IMR-90 (cell line): Measurements from ENCODE around the gene IGF2BP1. TPM values are rescaled to one million over a fixed set of nuclear protein-coding genes. Genes with fewer than 3 reads are reported as not detected.
A peak's percentile ranks its signal among the peaks of the same experiment; 100 is the strongest.

Experiments
- ATAC-seq: fragments of 200-7000 bp; cut with Tn5 transposase; 2 replicates; pipeline ENCODE4 v1.9.1; 2020; ENCODE audit warnings: low read depth, mild to moderate bottlenecking, moderate library complexity
- BruUV-seq: library from RNA; stranded (reverse); fragments of 400-500 nt; replicated peaks from 2 replicates; lab custom pipeline; 2021; lab: Mats Ljungman, UMichigan
- CTCF ChIA-PET: fragments of 300-600 bp; formaldehyde crosslinking; extraction: SDS; loops from one replicate; lab custom pipeline; 2021; ENCODE audit warnings: antibody characterized with exemption; lab: Yijun Ruan, JAX
- POLR2A ChIA-PET: fragments of 300-600 bp; sonication (Branson Sonifier 250); formaldehyde crosslinking; loops from one replicate; lab custom pipeline; 2022; ENCODE audit warnings: antibody characterized with exemption; ENCODE audit not compliant: unreplicated experiment; lab: Charles Lee
- DNase-seq: peaks from one replicate; pipeline ENCODE4 v3.0.0; 2013
- H2AFZ ChIP-seq: replicated peaks from 2 replicates; pipeline ENCODE3; 2013; ENCODE audit warnings: low read length, mild to moderate bottlenecking; ENCODE audit not compliant: poor library complexity
- H2AK5ac ChIP-seq: 2 replicates; pipeline ENCODE4 v1.6.1; 2013; ENCODE audit warnings: low read depth, low read length, inconsistent platforms
- H2AK9ac ChIP-seq: replicated peaks from 2 replicates; pipeline ENCODE3; 2013; ENCODE audit warnings: mild to moderate bottlenecking, low read depth, low read length, moderate library complexity; ENCODE audit not compliant: poor library complexity
- H2BK120ac ChIP-seq: 2 replicates; pipeline ENCODE4 v1.6.1; 2013; ENCODE audit warnings: low read depth, low read length, inconsistent platforms
- H2BK15ac ChIP-seq: 3 replicates; pipeline ENCODE4 v1.6.1; 2013; ENCODE audit warnings: low read depth, low read length, inconsistent platforms
- H2BK20ac ChIP-seq: 2 replicates; pipeline ENCODE4 v1.6.1; 2013; ENCODE audit warnings: low read depth, mild to moderate bottlenecking, inconsistent platforms, low read length, moderate library complexity
- H2BK5ac ChIP-seq: 2 replicates; pipeline ENCODE4 v1.6.1; 2013; ENCODE audit warnings: mild to moderate bottlenecking, low read depth, low read length, inconsistent platforms; ENCODE audit not compliant: poor library complexity, severe bottlenecking
- H3K14ac ChIP-seq: replicated peaks from 2 replicates; pipeline ENCODE4 v1.6.1; 2013; ENCODE audit warnings: low read depth, low read length, inconsistent platforms
- H3K18ac ChIP-seq: 2 replicates; pipeline ENCODE4 v1.6.1; 2013; ENCODE audit warnings: low read depth, low read length, control low read depth
- H3K23ac ChIP-seq: 2 replicates; pipeline ENCODE4 v1.6.1; 2013; ENCODE audit warnings: low read depth, low read length, inconsistent platforms
- H3K27ac ChIP-seq: 2 replicates; pipeline ENCODE4 v1.5.1; 2013; ENCODE audit warnings: mild to moderate bottlenecking, control low read depth, low read length; ENCODE audit not compliant: insufficient read depth
- H3K27me3 ChIP-seq: 2 replicates; pipeline ENCODE4 v1.6.1; 2013; ENCODE audit warnings: low read length; ENCODE audit not compliant: control insufficient read depth, insufficient read depth
- H3K36me3 ChIP-seq: 2 replicates; pipeline ENCODE4 v1.6.1; 2013; ENCODE audit warnings: low read length, mixed read lengths; ENCODE audit not compliant: control insufficient read depth, insufficient read depth
- H3K4ac ChIP-seq: 2 replicates; pipeline ENCODE4 v1.6.1; 2013; ENCODE audit warnings: low read depth, low read length, inconsistent platforms
- H3K4me1 ChIP-seq: 2 replicates; pipeline ENCODE4 v1.6.1; 2013; ENCODE audit warnings: low read length, mixed read lengths; ENCODE audit not compliant: control insufficient read depth, insufficient read depth
- H3K4me2 ChIP-seq: 2 replicates; pipeline ENCODE4 v1.6.1; 2013; ENCODE audit warnings: low read depth, mild to moderate bottlenecking, control low read depth, low read length, moderate library complexity
- H3K4me3 ChIP-seq: 2 replicates; pipeline ENCODE4 v1.5.1; 2013; ENCODE audit warnings: low read depth, mild to moderate bottlenecking, control low read depth, low read length, moderate library complexity; ENCODE audit not compliant: insufficient read depth
- H3K56ac ChIP-seq: 2 replicates; pipeline ENCODE4 v1.6.1; 2013; ENCODE audit warnings: low read length, inconsistent platforms; ENCODE audit not compliant: insufficient read depth; ENCODE audit errors: extremely low read depth
- H3K79me1 ChIP-seq, 2 experiments: 2 replicates each; pipeline ENCODE4 v1.6.1; 2013; ENCODE audit warnings: low read length in 2 of 2, inconsistent platforms in 1 of 2, low read depth in 1 of 2
- H3K9ac ChIP-seq: 2 replicates; pipeline ENCODE4 v1.6.1; 2013; ENCODE audit warnings: low read depth, low read length, control low read depth
- H3K9me1 ChIP-seq: 2 replicates; pipeline ENCODE4 v1.6.1; 2013; ENCODE audit warnings: low read length, inconsistent platforms; ENCODE audit not compliant: insufficient read depth
- H3K9me3 ChIP-seq: 2 replicates; pipeline ENCODE4 v1.6.1; 2013; ENCODE audit warnings: low read length; ENCODE audit not compliant: control insufficient read depth, insufficient read depth
- H4K20me1 ChIP-seq: 2 replicates; pipeline ENCODE4 v1.6.1; 2013; ENCODE audit warnings: low read length, inconsistent platforms; ENCODE audit not compliant: insufficient read depth
- H4K5ac ChIP-seq: 2 replicates; pipeline ENCODE4 v1.6.1; 2013; ENCODE audit warnings: mild to moderate bottlenecking, low read depth, low read length, control low read depth
- H4K8ac ChIP-seq, 2 experiments: 2 replicates each; pipeline ENCODE4 v1.6.1; 2013; ENCODE audit warnings: low read depth in 2 of 2, low read length in 2 of 2, control low read depth in 1 of 2, inconsistent platforms in 1 of 2
- H4K91ac ChIP-seq: 2 replicates; pipeline ENCODE4 v1.6.1; 2013; ENCODE audit warnings: low read depth, low read length, inconsistent platforms; ENCODE audit not compliant: insufficient read depth
- BHLHE40 ChIP-seq: fragments of 150-350 bp; IDR thresholded peaks from 2 replicates; pipeline ENCODE4 v1.6.1; 2016; ENCODE audit warnings: mild to moderate bottlenecking, low read depth, low read length
- CHD1 ChIP-seq: IDR thresholded peaks from 2 replicates; pipeline ENCODE4 v1.6.1; 2012; ENCODE audit warnings: low read depth, low read length, improper control_type of control experiment
- CTCF ChIP-seq: conservative IDR thresholded peaks from 2 replicates; pipeline ENCODE4 v1.5.1; 2012; ENCODE audit warnings: mild to moderate bottlenecking, low read depth, low read length, improper control_type of control experiment
- FOS ChIP-seq: fragments of 150-350 bp; IDR thresholded peaks from 2 replicates; pipeline ENCODE4 v1.6.1; 2016; ENCODE audit warnings: low read depth, low read length
- MAFK ChIP-seq: IDR thresholded peaks from 2 replicates; pipeline ENCODE4 v1.6.1; 2012; ENCODE audit warnings: low read depth, low read length, improper control_type of control experiment
- MAZ ChIP-seq: IDR thresholded peaks from 2 replicates; pipeline ENCODE4 v1.6.1; 2012; ENCODE audit warnings: low read depth, mild to moderate bottlenecking, low read length, improper control_type of control experiment, moderate library complexity, borderline replicate concordance
- MXI1 ChIP-seq: IDR thresholded peaks from 2 replicates; pipeline ENCODE4 v1.6.1; 2012; ENCODE audit warnings: low read depth, mild to moderate bottlenecking, low read length, moderate library complexity, borderline replicate concordance
- NFE2L2 ChIP-seq: fragments of 150-350 bp; IDR thresholded peaks from 2 replicates; pipeline ENCODE4 v1.6.1; 2016; ENCODE audit warnings: low read depth, mild to moderate bottlenecking, low read length
- POLR2A ChIP-seq: IDR thresholded peaks from 2 replicates; pipeline ENCODE4 v1.6.1; 2012; ENCODE audit warnings: mild to moderate bottlenecking, low read depth, low read length
- RAD21 ChIP-seq: IDR thresholded peaks from 2 replicates; pipeline ENCODE4 v1.6.1; 2012; ENCODE audit warnings: low read length, improper control_type of control experiment
- SMC3 ChIP-seq: fragments of 150-350 bp; IDR thresholded peaks from 2 replicates; pipeline ENCODE4 v1.6.1; 2016; ENCODE audit warnings: low read depth, mild to moderate bottlenecking, antibody characterized with exemption, low read length, moderate library complexity
- USF2 ChIP-seq: fragments of 150-350 bp; IDR thresholded peaks from 2 replicates; pipeline ENCODE4 v1.6.1; 2017; ENCODE audit warnings: mild to moderate bottlenecking, antibody characterized with exemption, low read length, low read depth
- WGBS, 2 experiments: methylation state at CpG; one replicate each; pipeline versions ENCODE4 v1.1.5 to v1.1.7; 2013; ENCODE audit warnings: missing lambda C conversion rate in 2 of 2; ENCODE audit not compliant: insufficient read length in 1 of 2; ENCODE audit errors: extremely low coverage in 2 of 2; 5-methylcytosine and 5-hydroxymethylcytosine counted together
- dilution Hi-C: fragments of 300-500 bp; cut with HindIII; formaldehyde crosslinking; loops from one replicate; pipeline ENCODE4 v1.14.3; 2018; ENCODE audit warnings: low sequenced_read_pairs; ENCODE audit not compliant: unreplicated experiment
- in situ Hi-C: fragments of 300-500 bp; cut with MboI; formaldehyde crosslinking; loops from 3 replicates; pipeline ENCODE4 v1.14.3; 2019; ENCODE audit warnings: low sequenced_read_pairs, inconsistent platforms, mixed read lengths
- intact Hi-C: fragments of 100-400 bp; cut with micrococcal nuclease; formaldehyde crosslinking; loops from 2 replicates; pipeline ENCODE4 v1.10.0; 2022
- polyA plus RNA-seq, 3 experiments: library from polyadenylated mRNA; depleted of rRNA; stranded (reverse); fragments of >200 nt; gene quantifications; 2 replicates each; pipeline ENCODE4 v1.2.3, GENCODE V29; 2012; ENCODE audit warnings: low replicate concordance in 1 of 3
- total RNA-seq: library from RNA; depleted of rRNA; stranded (reverse); fragments of >200 nt; gene quantifications from 2 replicates; pipeline ENCODE4 v1.2.3, GENCODE V29; 2012
- TF ChIP-seq, protein P1 (sequence below): fragments of 150-350 bp; IDR thresholded peaks from 2 replicates; pipeline ENCODE4 v1.6.1; 2016; ENCODE audit warnings: low read depth, mild to moderate bottlenecking, low read length, moderate library complexity, borderline replicate concordance

Gene IGF2BP1
- total and polyA plus RNA-seq, 2 of the 4 experiments (the other 2 are of a cell fraction): 10.2 to 13.1 TPM

- H2BK120ac ChIP-seq: peak overlapping the region; percentile 88
- peak overlapping the region; percentile 81 for H4K91ac ChIP-seq
- ChIA-PET CTCF (interaction anchor here (0.6 to 2.3 kb wide), 3 partner anchors 26 to 105 kb away, joined by 3 to 16 read pairs (median 3); no protein-coding TSS in a partner anchor), POLR2A (interaction anchor here (0.6 to 1.1 kb wide), 4 partner anchors 10 to 22 kb away, joined by 4 to 5 read pairs (median 5); no protein-coding TSS in a partner anchor)
- 0% methylated on average over 10 of the region's 25 CpGs; no CpG with 5 or more reads in 1 of the 2 experiments for WGBS, 2 experiments
- no peaks in the 10 kb centered on the region for H3K9me3 ChIP-seq
- H3K23ac ChIP-seq: peak overlapping the region; percentile 99
- H2BK20ac ChIP-seq: no peak overlapping the region
- DNase-seq (peak; percentile 59), ATAC-seq (no peak)
- peak overlapping the region; percentile 96 for H3K18ac ChIP-seq
- H3K9me1 ChIP-seq: no peaks in the 10 kb centered on the region
- intact Hi-C loops (loop anchor here (1.0 kb wide), 1 partner anchor 33 kb away; no protein-coding TSS in a partner anchor), in situ Hi-C loops (no loop called here), dilution Hi-C loops (no loop called here)
- peak overlapping the region; percentile 90 for H2BK5ac ChIP-seq
- H3K4ac ChIP-seq: peak overlapping the region; percentile 99
- peak overlapping the region; percentile 99 for H3K4me2 ChIP-seq
- peaks cover 18% of the 10 kb centered on the region for H3K27me3 ChIP-seq
- H3K36me3 ChIP-seq: no peaks in the 10 kb centered on the region
- no TSS peak for BruUV-seq
- H3K27ac ChIP-seq: peak overlapping the region; percentile 95
- peak overlapping the region; percentile 87 for H2AFZ ChIP-seq
- H4K5ac ChIP-seq: peak overlapping the region; percentile 98
- no peaks in the 10 kb centered on the region for H3K4me1 ChIP-seq
- H3K4me3 ChIP-seq: peak overlapping the region; percentile 93
- H4K20me1 ChIP-seq: peaks cover 9% of the 10 kb centered on the region
- H3K56ac ChIP-seq: peak overlapping the region; percentile 99
- H2BK15ac ChIP-seq: peak overlapping the region; percentile 75; the same call in 2 of the 3 replicates
- H4K8ac ChIP-seq: peak overlapping the region; percentile 89 to 100
- H3K9ac ChIP-seq: peak overlapping the region; percentile 97
- H3K79me1 ChIP-seq: peaks cover 0 to 15% of the 10 kb centered on the region in 2 experiments; a peak in 2 of 4 replicates
- H3K14ac ChIP-seq: peak overlapping the region; percentile 98
- peak overlapping the region; percentile 59 for H2AK5ac ChIP-seq
- peak overlapping the region; percentile 98 for H2AK9ac ChIP-seq
- TF ChIP-seq NFE2L2: no peak
- TF ChIP-seq USF2: no peak
- TF ChIP-seq CHD1: no peak
- no peak for TF ChIP-seq MAFK
- 0 out of 2 replicates have a peak, but pooled peaks have one; percentile 12 for TF ChIP-seq RAD21
- TF ChIP-seq SMC3: no peak
- peak; percentile 39 for TF ChIP-seq CTCF
- no peak for TF ChIP-seq BHLHE40
- TF ChIP-seq MAZ: no peak
- TF ChIP-seq POLR2A: no peak
- TF ChIP-seq, protein P1, sequence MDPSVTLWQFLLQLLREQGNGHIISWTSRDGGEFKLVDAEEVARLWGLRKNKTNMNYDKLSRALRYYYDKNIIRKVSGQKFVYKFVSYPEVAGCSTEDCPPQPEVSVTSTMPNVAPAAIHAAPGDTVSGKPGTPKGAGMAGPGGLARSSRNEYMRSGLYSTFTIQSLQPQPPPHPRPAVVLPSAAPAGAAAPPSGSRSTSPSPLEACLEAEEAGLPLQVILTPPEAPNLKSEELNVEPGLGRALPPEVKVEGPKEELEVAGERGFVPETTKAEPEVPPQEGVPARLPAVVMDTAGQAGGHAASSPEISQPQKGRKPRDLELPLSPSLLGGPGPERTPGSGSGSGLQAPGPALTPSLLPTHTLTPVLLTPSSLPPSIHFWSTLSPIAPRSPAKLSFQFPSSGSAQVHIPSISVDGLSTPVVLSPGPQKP: no peak
- no peak for TF ChIP-seq FOS
- TF ChIP-seq MXI1: no peak
Observed at GRCh38 chr17:48998587-48999440, 1.6 kb downstream of the IGF2BP1 start.
